ENCODE data around the gene SERPINB2.

The SERPINB2 gene

GRCh38 chr18:63859781-63860475, 27.6 kb upstream of the SERPINB2 start:
- TF ChIP-seq CTCF (conservative IDR thresholded peaks at IDR 0.05; ENCODE audit: low read depth, low read length) = no peak
- no peak overlapping the region for H3K4me3 ChIP-seq (ENCODE audit: low read length)
- no peak for DNase-seq (ENCODE audit: low read depth)

- no peak overlapping the region for H3K4me3 ChIP-seq (ENCODE audit: low read length)
- TF ChIP-seq CTCF (conservative IDR thresholded peaks at IDR 0.05; ENCODE audit: low read depth, low read length) = no peak
- DNase-seq (ENCODE audit: low read depth) = no peak
Measured at GRCh38 chr18:63860531-63860930, 27.0 kb upstream of the SERPINB2 start.

GRCh38 chr18:63867368-63868125, 20.0 kb upstream of the SERPINB2 start:
- DNase-seq (ENCODE audit: low read depth) = no peak
- H3K4me3 ChIP-seq (ENCODE audit: low read length) = no peak overlapping the region
- TF ChIP-seq CTCF (conservative IDR thresholded peaks at IDR 0.05; ENCODE audit: low read depth, low read length) = no peak

GRCh38 chr18:63868546-63868945, 19.0 kb upstream of the SERPINB2 start:
- DNase-seq (ENCODE audit: low read depth) = no peak
- TF ChIP-seq CTCF (conservative IDR thresholded peaks at IDR 0.05; ENCODE audit: low read depth, low read length) = no peak
- H3K4me3 ChIP-seq (ENCODE audit: low read length) = no peak overlapping the region

- no peak overlapping the region for H3K4me3 ChIP-seq (ENCODE audit: low read length)
- no peak for DNase-seq (ENCODE audit: low read depth)
- TF ChIP-seq CTCF (conservative IDR thresholded peaks at IDR 0.05; ENCODE audit: low read depth, low read length) = no peak
Measured at GRCh38 chr18:63869374-63869773, 18.1 kb upstream of the SERPINB2 start.

GRCh38 chr18:63869851-63870250, 17.7 kb upstream of the SERPINB2 start:
- no peak overlapping the region for H3K4me3 ChIP-seq (ENCODE audit: low read length)
- no peak for TF ChIP-seq CTCF (conservative IDR thresholded peaks at IDR 0.05; ENCODE audit: low read depth, low read length)
- DNase-seq (ENCODE audit: low read depth) = no peak

GRCh38 chr18:63871836-63872235, 15.7 kb upstream of the SERPINB2 start:
- TF ChIP-seq CTCF (conservative IDR thresholded peaks at IDR 0.05; ENCODE audit: low read depth, low read length) = no peak
- no peak overlapping the region for H3K4me3 ChIP-seq (ENCODE audit: low read length)
- DNase-seq (ENCODE audit: low read depth) = no peak
